DLD1 (cell line): Measurements from ENCODE around the gene OR8H1.

Source experiments
- in situ Hi-C: cut with HindIII; loops from 2 replicates; pipeline ENCODE4 v1.10.0; 2017; ENCODE audit warnings: low sequenced_read_pairs

Gene OR8H1

GRCh38 chr11:56292154-56292553 is at the start of gene OR8H1:
Gene OR8H1, minus strand, starts transcription at chr11:56292254. Its CDS starts 1,192 bp downstream, at chr11:56291062.
- in situ Hi-C loops, result no loop called here

- in situ Hi-C loops, result no loop called here
These were observed 48.2 kb upstream of the OR8H1 start for GRCh38 chr11:56340289-56340688.

GRCh38 chr11:56333156-56333555 is 41.1 kb upstream of the OR8H1 start:
- in situ Hi-C loops, result no loop called here

GRCh38 chr11:56331861-56332491 is 39.9 kb upstream of the OR8H1 start:
- in situ Hi-C loops, result no loop called here

GRCh38 chr11:56314844-56315243 is 22.8 kb upstream of the OR8H1 start, which contains the start of gene OR8K3:
Gene OR8K3, plus strand, starts transcription at chr11:56315144. Its CDS starts 3,163 bp downstream, at chr11:56318307.
- in situ Hi-C loops, result no loop called here

GRCh38 chr11:56307836-56308235 is 15.8 kb upstream of the OR8H1 start:
- in situ Hi-C loops, result no loop called here

GRCh38 chr11:56296898-56297297 is 4.8 kb upstream of the OR8H1 start:
- in situ Hi-C loops, result no loop called here

GRCh38 chr11:56273854-56274253 is 18.2 kb downstream of the OR8H1 start, which contains the start of gene OR5T1:
Gene OR5T1, plus strand, starts transcription at chr11:56274154. Its CDS starts 1,485 bp downstream, at chr11:56275639.
- in situ Hi-C loops, result no loop called here

- in situ Hi-C loops, result no loop called here
These were observed 21.0 kb downstream of the OR8H1 start for GRCh38 chr11:56271092-56271491.

GRCh38 chr11:56251954-56252353 is 40.1 kb downstream of the OR8H1 start, which contains the start of gene OR5T3:
Gene OR5T3, plus strand, starts transcription at chr11:56252254. Its CDS starts 0 bp downstream, at chr11:56252254.
- in situ Hi-C loops, result no loop called here
